GM12878 (cell line): ENCODE data around the gene TTLL8. TPM values are rescaled to one million over a fixed set of nuclear protein-coding genes. Genes with fewer than 3 reads are reported as not detected.

Experiments used
- ATAC-seq: fragments of 200-7000 bp; cut with Tn5 transposase; 3 replicates; pipeline ENCODE4 v1.9.1; 2020; ENCODE audit warnings: mild to moderate bottlenecking, moderate library complexity
- BruUV-seq: library from RNA; stranded (reverse); fragments of 400-500 nt; replicated peaks from 2 replicates; lab custom pipeline; 2021; lab: Mats Ljungman, UMichigan
- CTCF ChIA-PET: fragments of 300-600 bp; sonication (Branson Sonifier 250); formaldehyde crosslinking; extraction: SDS; loops from one replicate; lab custom pipeline; 2021; ENCODE audit warnings: inconsistent platforms; lab: Yijun Ruan, JAX
- POLR2A ChIA-PET: fragments of 350-600 bp; formaldehyde crosslinking; extraction: SDS; loops from one replicate; lab custom pipeline; 2021; ENCODE audit warnings: inconsistent platforms; lab: Charles Lee
- RAD21 ChIA-PET: fragments of 300-600 bp; sonication (Branson Sonifier 250); formaldehyde crosslinking; loops from one replicate; lab custom pipeline; 2023; ENCODE audit warnings: antibody characterized with exemption; ENCODE audit not compliant: unreplicated experiment; lab: Charles Lee
- SMC1A ChIA-PET: fragments of 300-600 bp; sonication (Branson Sonifier 250); formaldehyde crosslinking; loops from one replicate; lab custom pipeline; 2023; ENCODE audit not compliant: unreplicated experiment, uncharacterized antibody; lab: Charles Lee
- DNase-seq: peaks from one replicate; pipeline ENCODE4 v3.0.0-alpha.2; 2011; ENCODE audit warnings: low read depth, low spot score
- FAIRE-seq: peaks from 3 replicates; lab custom pipeline; 2011; peaks lifted over from hg19 to GRCh38; lab: Jason Lieb, UNC
- H2AFZ ChIP-seq: 2 replicates; pipeline ENCODE4 v1.6.0; 2011; ENCODE audit warnings: low read depth, low read length, control low read depth; ENCODE audit not compliant: control insufficient read depth
- H3K27ac ChIP-seq: 2 replicates; pipeline ENCODE4 v1.5.1; 2011; ENCODE audit warnings: control low read depth; ENCODE audit not compliant: control insufficient read depth, insufficient read depth
- H3K27me3 ChIP-seq, 2 experiments: replicated peaks in 1 of 2; 2 replicates each; pipeline versions ENCODE4 v1.6.0 to v1.6.1; 2011; ENCODE audit warnings: low read length in 1 of 2; ENCODE audit not compliant: control insufficient read depth in 2 of 2, insufficient read depth in 2 of 2
- H3K36me3 ChIP-seq, 2 experiments: 2 replicates each; pipeline ENCODE4 v1.5.1; 2011; ENCODE audit warnings: low read length in 1 of 2; ENCODE audit not compliant: control insufficient read depth in 2 of 2, insufficient read depth in 2 of 2
- H3K4me1 ChIP-seq: 2 replicates; pipeline ENCODE4 v1.6.1; 2011; ENCODE audit warnings: mild to moderate bottlenecking, low read length, moderate library complexity, mixed read lengths; ENCODE audit not compliant: control insufficient read depth, insufficient read depth
- H3K4me2 ChIP-seq: 2 replicates; pipeline ENCODE4 v1.6.0; 2011; ENCODE audit warnings: control low read depth; ENCODE audit not compliant: control insufficient read depth, insufficient read depth
- H3K4me3 ChIP-seq: fragments of 200-600 bp; sonication (generic); 2 replicates; pipeline ENCODE4 v1.5.1; 2016
- H3K79me2 ChIP-seq: 2 replicates; pipeline ENCODE4 v1.6.0; 2011; ENCODE audit warnings: low read length; ENCODE audit not compliant: control insufficient read depth, insufficient read depth
- H3K9ac ChIP-seq: 2 replicates; pipeline ENCODE4 v1.8.0; 2011; ENCODE audit warnings: low read length, control low read depth, mixed read lengths; ENCODE audit not compliant: control insufficient read depth, insufficient read depth
- H3K9me3 ChIP-seq: replicated peaks from 3 replicates; pipeline ENCODE4 v1.5.1; 2011; ENCODE audit warnings: mild to moderate bottlenecking, low read length; ENCODE audit not compliant: control insufficient read depth, insufficient read depth
- H4K20me1 ChIP-seq: 2 replicates; pipeline ENCODE4 v1.6.0; 2011; ENCODE audit not compliant: control insufficient read depth, insufficient read depth
- BHLHE40 ChIP-seq, 2 experiments: fragments of 450-650 bp in 1 of 2; IDR thresholded peaks; 2 replicates each; pipeline ENCODE4 v1.6.1; 2011 to 2017; ENCODE audit warnings: low read depth in 2 of 2, borderline replicate concordance in 1 of 2, improper control_type of control experiment in 1 of 2, low read length in 1 of 2, mild to moderate bottlenecking in 1 of 2
- CREM ChIP-seq: IDR thresholded peaks from 2 replicates; pipeline ENCODE4 v1.6.1; 2014; ENCODE audit warnings: antibody characterized with exemption, low read depth
- EGR1 ChIP-seq, 2 experiments: IDR thresholded peaks; 1 replicate in 1 of 2; 2 replicates in 1 of 2; pipeline ENCODE4 v1.6.1; 2011 to 2012; ENCODE audit warnings: low read depth in 2 of 2, low read length in 2 of 2, borderline replicate concordance in 1 of 2, mild to moderate bottlenecking in 1 of 2, moderate library complexity in 1 of 2
- GATAD2B ChIP-seq: fragments of 450-650 bp; conservative IDR thresholded peaks from 2 replicates; pipeline ENCODE4 v1.6.1; 2017; ENCODE audit warnings: low read depth, mild to moderate bottlenecking, moderate library complexity
- HDGF ChIP-seq: fragments of 450-650 bp; IDR thresholded peaks from 2 replicates; pipeline ENCODE4 v1.6.1; 2016; ENCODE audit warnings: antibody characterized with exemption
- IRF4 ChIP-seq: IDR thresholded peaks from 2 replicates; pipeline ENCODE4 v1.6.1; 2011; ENCODE audit warnings: low read depth, low read length
- WGBS: methylation state at CpG from one replicate; pipeline ENCODE4 v1.1.6; 2016; ENCODE audit warnings: low lambda C conversion rate; ENCODE audit not compliant: insufficient replicate concordance, insufficient coverage; ENCODE audit errors: missing lambda C conversion rate; 5-methylcytosine and 5-hydroxymethylcytosine counted together
- in situ Hi-C: fragments of 300-500 bp; cut with MboI; formaldehyde crosslinking; loops from 9 replicates; pipeline ENCODE4 v1.14.3; 2018; ENCODE audit warnings: mixed read lengths
- intact Hi-C: fragments of 100-400 bp; cut with micrococcal nuclease; formaldehyde crosslinking; loops from one replicate; pipeline ENCODE4 v1.14.2; 2022; ENCODE audit not compliant: unreplicated experiment
- polyA plus RNA-seq, 11 experiments: library from polyadenylated mRNA; depleted of rRNA in 4 of 11; unstranded in 6 of 11; stranded (reverse) in 5 of 11; fragments of >200 nt; fragmentation: Nextera tagmentation in 4 of 11; fragmentation: Illumina TruSeq in 1 of 11; extraction: Ambion mirVana in 4 of 11; extraction: Trizol in 1 of 11; gene quantifications; 1 replicate in 1 of 11; 2 replicates in 10 of 11; pipeline versions ENCODE4 v1.2.1 to v1.2.3, GENCODE V29; 2011 to 2016; ENCODE audit warnings: inconsistent platforms in 2 of 11, missing spikeins in 2 of 11, low read depth in 1 of 11
- total RNA-seq, 4 experiments: library from RNA; depleted of rRNA in 3 of 4; stranded (reverse); fragments of >200 nt in 3 of 4; fragmentation: Illumina TruSeq in 1 of 4; extraction: Trizol in 1 of 4; gene quantifications; 2 replicates each; pipeline versions ENCODE4 v1.2.1 to v1.2.3, GENCODE V29; 2013 to 2021
- TF ChIP-seq, protein P1 (sequence below): fragments of 450-650 bp; IDR thresholded peaks from 2 replicates; pipeline ENCODE4 v1.6.1; 2017; ENCODE audit warnings: mild to moderate bottlenecking, low read depth, inconsistent platforms; ENCODE audit not compliant: poor library complexity, severe bottlenecking
- TF ChIP-seq, protein P2 (sequence below): IDR thresholded peaks from 2 replicates; pipeline ENCODE4 v1.6.1; 2011; ENCODE audit warnings: borderline replicate concordance, low read depth, mild to moderate bottlenecking, moderate library complexity, mixed read lengths, low read length; ENCODE audit not compliant: insufficient read depth; ENCODE audit errors: extremely low read length
- TF ChIP-seq, protein P3 (sequence below): IDR thresholded peaks from 2 replicates; pipeline ENCODE4 v1.6.1; 2012; ENCODE audit warnings: low read depth, low read length, improper control_type of control experiment
- TF ChIP-seq, protein P4 (sequence below): IDR thresholded peaks from 2 replicates; pipeline ENCODE4 v1.6.1; 2011; ENCODE audit warnings: borderline replicate concordance, low read depth, mild to moderate bottlenecking, moderate library complexity, low read length; ENCODE audit not compliant: insufficient read depth, poor library complexity, severe bottlenecking
- TF ChIP-seq, protein P5 (sequence below): fragments of 450-650 bp; IDR thresholded peaks from 2 replicates; pipeline ENCODE4 v1.6.1; 2017; ENCODE audit warnings: low read depth, mild to moderate bottlenecking, moderate library complexity
- TF ChIP-seq, protein P6 (sequence below): IDR thresholded peaks from 2 replicates; pipeline ENCODE4 v1.6.1; 2012; ENCODE audit warnings: low read length, inconsistent platforms

TTLL8 gene
- total and polyA plus RNA-seq, 10 of the 15 experiments (the other 5 are each of a cell fraction or from before 2014, with no cell fraction given) = not detected

DNA sequence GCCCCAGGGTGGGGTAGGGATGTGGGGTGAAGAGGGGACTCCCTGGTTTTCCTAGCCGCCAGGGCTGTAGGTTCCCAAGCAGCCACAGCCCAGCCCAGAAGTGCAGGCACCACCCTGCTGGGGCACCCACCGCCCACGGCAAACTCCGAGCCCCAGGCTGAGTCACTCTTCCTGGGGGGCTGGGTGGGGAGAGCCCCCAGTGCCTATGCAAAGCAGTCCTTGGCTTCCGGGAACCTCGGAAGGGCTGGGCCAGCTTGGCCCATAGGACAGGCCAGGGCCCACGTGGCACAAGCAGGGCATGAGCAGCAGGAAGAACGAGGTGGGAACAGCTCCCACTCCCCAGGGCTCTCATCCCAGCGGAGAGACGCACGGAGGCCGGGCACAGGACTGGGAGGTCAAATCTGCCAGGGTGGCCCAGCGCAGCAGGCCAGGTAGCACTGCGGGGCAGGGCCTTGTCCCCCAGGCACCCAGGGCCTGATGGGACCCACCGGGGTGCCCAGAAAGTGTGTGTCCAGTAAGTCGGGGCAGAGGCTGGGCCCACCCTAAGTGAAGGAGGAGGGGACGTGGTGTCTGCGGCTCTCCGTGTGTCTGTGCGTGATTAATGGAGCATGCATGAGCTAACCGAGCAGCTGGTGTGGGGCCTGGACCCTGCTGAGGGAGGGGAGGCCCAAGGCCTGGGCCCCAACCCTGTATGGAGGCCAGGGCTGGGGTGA lies 41.0 kb downstream of the TTLL8 start:
- H3K36me3 ChIP-seq = no peaks in the 10 kb centered on the region
- WGBS = 11% methylated on average over 21 of the region's 21 CpGs
- no peaks in the 10 kb centered on the region; the same call in 2 of the 3 replicates for H3K9me3 ChIP-seq
- H3K9ac ChIP-seq = peak overlapping the region; percentile 28; the same call in 1 of the 2 replicates
- peak overlapping the region; percentile 16; the same call in 1 of the 2 replicates for H3K4me3 ChIP-seq
- BruUV-seq = no TSS peak
- RAD21 ChIA-PET = interaction anchor here (1.2 to 3.0 kb wide), 3 partner anchors 13 to 86 kb away, joined by 3 to 13 read pairs (median 6); no protein-coding TSS in a partner anchor
- peak; percentile 66 for DNase-seq
- POLR2A ChIA-PET = interaction anchor here (0.6 to 1.4 kb wide), 4 partner anchors 9 to 101 kb away, joined by 3 to 4 read pairs (median 3); no protein-coding TSS in a partner anchor
- H3K27ac ChIP-seq = no peak overlapping the region
- H3K79me2 ChIP-seq = no peaks in the 10 kb centered on the region
- SMC1A ChIA-PET = no interaction called here
- no peaks in the 10 kb centered on the region for H4K20me1 ChIP-seq
- H3K4me2 ChIP-seq = peak overlapping the region; percentile 40
- no peak for FAIRE-seq
- peak overlapping the region; percentile 51 for H2AFZ ChIP-seq
- CTCF ChIA-PET = interaction anchor here (0.6 to 2.7 kb wide), 5 partner anchors 13 to 92 kb away, joined by 3 to 18 read pairs (median 3); no protein-coding TSS in a partner anchor
- peak; percentile 86 for ATAC-seq
- H3K27me3 ChIP-seq = no peaks in the 10 kb centered on the region; a peak in 2 of 4 replicates
- peaks cover 25% of the 10 kb centered on the region for H3K4me1 ChIP-seq
- intact Hi-C loops (loop anchor here (5.0 kb wide), 1 partner anchor 85 kb away; no protein-coding TSS in a partner anchor), in situ Hi-C loops (no loop called here)
- TF ChIP-seq, protein P1, sequence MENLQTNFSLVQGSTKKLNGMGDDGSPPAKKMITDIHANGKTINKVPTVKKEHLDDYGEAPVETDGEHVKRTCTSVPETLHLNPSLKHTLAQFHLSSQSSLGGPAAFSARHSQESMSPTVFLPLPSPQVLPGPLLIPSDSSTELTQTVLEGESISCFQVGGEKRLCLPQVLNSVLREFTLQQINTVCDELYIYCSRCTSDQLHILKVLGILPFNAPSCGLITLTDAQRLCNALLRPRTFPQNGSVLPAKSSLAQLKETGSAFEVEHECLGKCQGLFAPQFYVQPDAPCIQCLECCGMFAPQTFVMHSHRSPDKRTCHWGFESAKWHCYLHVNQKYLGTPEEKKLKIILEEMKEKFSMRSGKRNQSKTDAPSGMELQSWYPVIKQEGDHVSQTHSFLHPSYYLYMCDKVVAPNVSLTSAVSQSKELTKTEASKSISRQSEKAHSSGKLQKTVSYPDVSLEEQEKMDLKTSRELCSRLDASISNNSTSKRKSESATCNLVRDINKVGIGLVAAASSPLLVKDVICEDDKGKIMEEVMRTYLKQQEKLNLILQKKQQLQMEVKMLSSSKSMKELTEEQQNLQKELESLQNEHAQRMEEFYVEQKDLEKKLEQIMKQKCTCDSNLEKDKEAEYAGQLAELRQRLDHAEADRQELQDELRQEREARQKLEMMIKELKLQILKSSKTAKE = no peak
- TF ChIP-seq BHLHE40 (IDR thresholded peaks at IDR 0.05; ENCODE audit: borderline replicate concordance in 1 of 2, low read depth in 2 of 2, low read length in 1 of 2) (peak; percentile 59 to 76; a peak in 3 of 4 replicates), GATAD2B (peak; percentile 84), EGR1 (IDR thresholded peaks at IDR 0.05; ENCODE audit: borderline replicate concordance in 1 of 2, low read depth in 2 of 2, low read length in 2 of 2) (peak in 1 of 2 experiments; percentile 93; a peak in 2 of 3 replicates), CREM (peak; percentile 71; the same call in 1 of the 2 replicates), HDGF (0 out of 2 replicates have a peak, but pooled peaks have one; percentile 55), IRF4 (no peak)
- TF ChIP-seq, protein P2, sequence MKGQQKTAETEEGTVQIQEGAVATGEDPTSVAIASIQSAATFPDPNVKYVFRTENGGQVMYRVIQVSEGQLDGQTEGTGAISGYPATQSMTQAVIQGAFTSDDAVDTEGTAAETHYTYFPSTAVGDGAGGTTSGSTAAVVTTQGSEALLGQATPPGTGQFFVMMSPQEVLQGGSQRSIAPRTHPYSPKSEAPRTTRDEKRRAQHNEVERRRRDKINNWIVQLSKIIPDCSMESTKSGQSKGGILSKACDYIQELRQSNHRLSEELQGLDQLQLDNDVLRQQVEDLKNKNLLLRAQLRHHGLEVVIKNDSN = peak; percentile 76
- TF ChIP-seq, protein P3, sequence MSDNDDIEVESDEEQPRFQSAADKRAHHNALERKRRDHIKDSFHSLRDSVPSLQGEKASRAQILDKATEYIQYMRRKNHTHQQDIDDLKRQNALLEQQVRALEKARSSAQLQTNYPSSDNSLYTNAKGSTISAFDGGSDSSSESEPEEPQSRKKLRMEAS = peak; percentile 80
- TF ChIP-seq, protein P4, sequence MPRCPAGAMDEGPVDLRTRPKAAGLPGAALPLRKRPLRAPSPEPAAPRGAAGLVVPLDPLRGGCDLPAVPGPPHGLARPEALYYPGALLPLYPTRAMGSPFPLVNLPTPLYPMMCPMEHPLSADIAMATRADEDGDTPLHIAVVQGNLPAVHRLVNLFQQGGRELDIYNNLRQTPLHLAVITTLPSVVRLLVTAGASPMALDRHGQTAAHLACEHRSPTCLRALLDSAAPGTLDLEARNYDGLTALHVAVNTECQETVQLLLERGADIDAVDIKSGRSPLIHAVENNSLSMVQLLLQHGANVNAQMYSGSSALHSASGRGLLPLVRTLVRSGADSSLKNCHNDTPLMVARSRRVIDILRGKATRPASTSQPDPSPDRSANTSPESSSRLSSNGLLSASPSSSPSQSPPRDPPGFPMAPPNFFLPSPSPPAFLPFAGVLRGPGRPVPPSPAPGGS = peak; percentile 64
- TF ChIP-seq, protein P5, sequence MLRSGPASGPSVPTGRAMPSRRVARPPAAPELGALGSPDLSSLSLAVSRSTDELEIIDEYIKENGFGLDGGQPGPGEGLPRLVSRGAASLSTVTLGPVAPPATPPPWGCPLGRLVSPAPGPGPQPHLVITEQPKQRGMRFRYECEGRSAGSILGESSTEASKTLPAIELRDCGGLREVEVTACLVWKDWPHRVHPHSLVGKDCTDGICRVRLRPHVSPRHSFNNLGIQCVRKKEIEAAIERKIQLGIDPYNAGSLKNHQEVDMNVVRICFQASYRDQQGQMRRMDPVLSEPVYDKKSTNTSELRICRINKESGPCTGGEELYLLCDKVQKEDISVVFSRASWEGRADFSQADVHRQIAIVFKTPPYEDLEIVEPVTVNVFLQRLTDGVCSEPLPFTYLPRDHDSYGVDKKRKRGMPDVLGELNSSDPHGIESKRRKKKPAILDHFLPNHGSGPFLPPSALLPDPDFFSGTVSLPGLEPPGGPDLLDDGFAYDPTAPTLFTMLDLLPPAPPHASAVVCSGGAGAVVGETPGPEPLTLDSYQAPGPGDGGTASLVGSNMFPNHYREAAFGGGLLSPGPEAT = peak; percentile 45; the same call in 1 of the 2 replicates
- TF ChIP-seq, protein P6, sequence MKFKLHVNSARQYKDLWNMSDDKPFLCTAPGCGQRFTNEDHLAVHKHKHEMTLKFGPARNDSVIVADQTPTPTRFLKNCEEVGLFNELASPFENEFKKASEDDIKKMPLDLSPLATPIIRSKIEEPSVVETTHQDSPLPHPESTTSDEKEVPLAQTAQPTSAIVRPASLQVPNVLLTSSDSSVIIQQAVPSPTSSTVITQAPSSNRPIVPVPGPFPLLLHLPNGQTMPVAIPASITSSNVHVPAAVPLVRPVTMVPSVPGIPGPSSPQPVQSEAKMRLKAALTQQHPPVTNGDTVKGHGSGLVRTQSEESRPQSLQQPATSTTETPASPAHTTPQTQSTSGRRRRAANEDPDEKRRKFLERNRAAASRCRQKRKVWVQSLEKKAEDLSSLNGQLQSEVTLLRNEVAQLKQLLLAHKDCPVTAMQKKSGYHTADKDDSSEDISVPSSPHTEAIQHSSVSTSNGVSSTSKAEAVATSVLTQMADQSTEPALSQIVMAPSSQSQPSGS = no peak
